WI38 (cell line): ENCODE data around the gene MLH1.

Experiments
- H3K4me3 ChIP-seq: 2 replicates; pipeline ENCODE4 v1.5.1; 2011; ENCODE audit warnings: low read depth, mild to moderate bottlenecking, control low read depth, low read length
- CTCF ChIP-seq: IDR thresholded peaks from 2 replicates; pipeline ENCODE4 v1.5.1; 2012; ENCODE audit warnings: low read depth, mild to moderate bottlenecking, control low read depth, low read length

Gene MLH1

GRCh38 chr3:37016903-37017302, 23.6 kb downstream of the MLH1 start:
- no peak overlapping the region for H3K4me3 ChIP-seq
- no peak for TF ChIP-seq CTCF

- no peak for TF ChIP-seq CTCF
- H3K4me3 ChIP-seq = no peak overlapping the region
These were observed 24.4 kb downstream of the MLH1 start for GRCh38 chr3:37017683-37018082.

DNA sequence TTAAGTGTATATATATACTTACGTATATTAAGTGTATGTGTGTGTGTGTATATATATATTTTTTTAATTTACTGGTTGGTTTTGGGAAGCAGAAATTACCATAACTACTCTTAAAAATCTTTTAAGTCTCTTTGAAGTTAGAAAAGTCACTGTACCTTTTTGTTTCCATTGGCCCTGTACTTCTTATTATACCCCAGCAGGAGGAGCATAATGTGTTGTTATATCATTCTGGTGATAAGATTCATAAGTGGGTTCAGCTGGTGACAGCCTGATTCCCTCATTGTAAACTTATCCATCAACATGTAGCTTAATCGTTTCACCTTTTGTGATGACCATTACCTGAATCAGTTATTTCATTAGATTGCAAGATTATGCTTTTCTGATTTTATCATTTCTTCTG, 30.8 kb downstream of the MLH1 start:
- no peak overlapping the region for H3K4me3 ChIP-seq
- peak; percentile 38; the same call in 1 of the 2 replicates for TF ChIP-seq CTCF

- H3K4me3 ChIP-seq = no peak overlapping the region
- no peak for TF ChIP-seq CTCF
These were observed 31.6 kb downstream of the MLH1 start for GRCh38 chr3:37024820-37025405.

DNA sequence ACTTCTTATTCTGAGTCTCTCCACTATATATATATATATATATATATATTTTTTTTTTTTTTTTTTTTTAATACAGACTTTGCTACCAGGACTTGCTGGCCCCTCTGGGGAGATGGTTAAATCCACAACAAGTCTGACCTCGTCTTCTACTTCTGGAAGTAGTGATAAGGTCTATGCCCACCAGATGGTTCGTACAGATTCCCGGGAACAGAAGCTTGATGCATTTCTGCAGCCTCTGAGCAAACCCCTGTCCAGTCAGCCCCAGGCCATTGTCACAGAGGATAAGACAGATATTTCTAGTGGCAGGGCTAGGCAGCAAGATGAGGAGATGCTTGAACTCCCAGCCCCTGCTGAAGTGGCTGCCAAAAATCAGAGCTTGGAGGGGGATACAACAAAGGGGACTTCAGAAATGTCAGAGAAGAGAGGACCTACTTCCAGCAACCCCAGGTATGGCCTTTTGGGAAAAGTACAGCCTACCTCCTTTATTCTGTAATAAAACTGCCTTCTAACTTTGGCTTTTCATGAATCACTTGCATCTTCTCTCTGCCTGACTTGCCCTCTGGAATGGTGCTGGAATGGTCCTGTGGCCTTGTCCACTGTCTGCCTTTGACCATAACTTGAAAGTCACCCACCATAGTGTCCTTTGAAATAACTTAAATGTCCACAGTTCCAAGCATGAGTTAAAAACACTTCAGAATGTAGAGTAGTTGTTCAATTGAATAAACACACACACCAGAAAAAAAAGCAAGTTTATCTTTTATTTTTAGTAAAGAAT, 32.4 kb downstream of the MLH1 start:
- H3K4me3 ChIP-seq = no peak overlapping the region
- no peak for TF ChIP-seq CTCF

- no peak for TF ChIP-seq CTCF
- H3K4me3 ChIP-seq = no peak overlapping the region
These were observed 33.5 kb downstream of the MLH1 start for GRCh38 chr3:37026851-37027250.

- no peak for TF ChIP-seq CTCF
- H3K4me3 ChIP-seq = no peak overlapping the region
These were observed 35.0 kb downstream of the MLH1 start for GRCh38 chr3:37028329-37028728.
